ENCODE results near the gene SV2C. TPM values are rescaled to one million over a fixed set of nuclear protein-coding genes. Genes with fewer than 3 reads are reported as not detected.

The SV2C gene
- total and polyA plus RNA-seq, 8 donors: 0.13 to 30.8 (median 1.4) TPM; not detected in 2

DNA sequence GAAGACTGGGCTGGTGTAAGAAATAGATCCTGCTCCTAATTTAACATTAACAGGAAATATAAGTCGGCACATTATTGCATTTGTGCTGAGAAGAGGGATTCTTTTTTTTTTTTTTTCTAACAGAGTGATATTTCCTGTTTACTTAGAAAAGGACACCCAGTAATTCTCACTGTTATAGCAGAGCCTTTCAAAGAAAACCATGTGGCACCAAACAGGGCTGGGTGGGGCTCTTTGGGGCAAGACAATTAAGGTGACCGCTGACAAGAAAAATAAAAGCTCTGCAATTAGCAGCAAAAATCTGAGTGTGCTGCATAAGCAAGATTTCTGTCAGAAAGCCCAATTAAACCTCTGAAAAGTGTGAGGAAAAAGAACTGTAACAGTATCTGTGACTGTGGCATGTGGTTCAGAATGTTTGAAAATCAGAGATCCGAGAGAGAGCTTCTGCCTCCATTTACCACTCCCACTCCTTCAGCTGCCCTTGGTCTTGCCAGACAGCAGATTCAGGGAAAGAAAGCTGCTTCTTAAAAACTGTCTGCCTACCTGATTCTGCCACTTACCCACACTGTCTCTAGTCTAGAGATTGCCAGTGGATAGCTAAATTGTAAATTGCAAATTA lies 242.8 kb downstream of the SV2C start:
- TF ChIP-seq, protein P1, sequence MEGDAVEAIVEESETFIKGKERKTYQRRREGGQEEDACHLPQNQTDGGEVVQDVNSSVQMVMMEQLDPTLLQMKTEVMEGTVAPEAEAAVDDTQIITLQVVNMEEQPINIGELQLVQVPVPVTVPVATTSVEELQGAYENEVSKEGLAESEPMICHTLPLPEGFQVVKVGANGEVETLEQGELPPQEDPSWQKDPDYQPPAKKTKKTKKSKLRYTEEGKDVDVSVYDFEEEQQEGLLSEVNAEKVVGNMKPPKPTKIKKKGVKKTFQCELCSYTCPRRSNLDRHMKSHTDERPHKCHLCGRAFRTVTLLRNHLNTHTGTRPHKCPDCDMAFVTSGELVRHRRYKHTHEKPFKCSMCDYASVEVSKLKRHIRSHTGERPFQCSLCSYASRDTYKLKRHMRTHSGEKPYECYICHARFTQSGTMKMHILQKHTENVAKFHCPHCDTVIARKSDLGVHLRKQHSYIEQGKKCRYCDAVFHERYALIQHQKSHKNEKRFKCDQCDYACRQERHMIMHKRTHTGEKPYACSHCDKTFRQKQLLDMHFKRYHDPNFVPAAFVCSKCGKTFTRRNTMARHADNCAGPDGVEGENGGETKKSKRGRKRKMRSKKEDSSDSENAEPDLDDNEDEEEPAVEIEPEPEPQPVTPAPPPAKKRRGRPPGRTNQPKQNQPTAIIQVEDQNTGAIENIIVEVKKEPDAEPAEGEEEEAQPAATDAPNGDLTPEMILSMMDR (IDR thresholded peaks at IDR 0.05): no peak
- no peak for TF ChIP-seq POLR2A (IDR thresholded peaks at IDR 0.05)
- no peak for TF ChIP-seq EP300 (IDR thresholded peaks at IDR 0.05)
- TF ChIP-seq POLR2AphosphoS5 (IDR thresholded peaks at IDR 0.05): no peak
- intact Hi-C loops (cut with DNase I; ENCODE audit: low total_unique reads): no loop called here
- 18 to 36% (median 33%) methylated on average over 3 of the region's 3 CpGs for WGBS, 5 donors
- no peaks in the 10 kb centered on the region for H3K27me3 ChIP-seq
- no peak for DNase-seq
- no peaks in the 10 kb centered on the region for H3K36me3 ChIP-seq
- peaks cover 0 to 28% (median 11%) of the 10 kb centered on the region in 4 donors for H3K4me1 ChIP-seq
- peaks cover 0 to 7% (median 0%) of the 10 kb centered on the region in 4 donors for H3K9me3 ChIP-seq
- H3K4me3 ChIP-seq: no peak overlapping the region
- H3K27ac ChIP-seq: peak overlapping the region in 3 of 5 donors; percentile 43 to 58 (median 43)

DNA sequence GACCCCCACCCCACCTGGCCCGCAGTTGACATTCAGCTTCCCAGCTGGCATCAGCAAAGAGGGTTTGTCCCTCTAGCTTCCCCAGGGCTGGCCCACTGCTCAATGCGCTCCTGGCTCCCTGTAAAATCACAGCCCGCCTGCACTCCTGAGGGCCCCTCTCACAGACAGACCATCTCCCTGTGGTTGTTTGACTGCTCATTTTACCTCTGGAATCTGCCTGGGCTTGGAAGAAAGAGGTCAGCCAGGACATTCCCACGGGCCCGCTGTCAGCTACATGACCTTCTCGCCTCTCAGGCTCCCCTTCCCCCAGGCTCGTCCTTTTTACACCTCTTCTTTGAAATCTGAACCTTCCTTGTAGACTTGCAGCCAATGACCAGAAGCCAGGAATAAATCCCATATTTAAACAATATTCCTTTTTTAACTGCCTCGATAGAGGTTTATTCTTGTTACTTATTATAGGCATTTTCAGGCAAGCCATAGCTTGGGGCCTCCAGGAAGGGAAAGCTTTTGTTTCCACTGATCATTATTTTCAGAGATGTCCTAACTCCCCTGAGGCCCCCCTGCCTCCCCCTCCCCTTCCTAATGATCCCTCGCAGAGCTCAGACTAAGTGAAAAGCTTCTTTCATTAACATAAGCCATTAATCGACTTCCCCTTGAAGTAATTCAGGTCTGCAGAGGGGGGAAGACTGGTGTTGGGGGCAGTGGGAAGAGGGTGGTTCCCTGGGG lies 243.6 kb downstream of the SV2C start:
- Histone ChIP-seq H3K27me3 (no peaks in the 10 kb centered on the region), H3K4me1 (peaks cover under 1 to 35% (median 17%) of the 10 kb centered on the region in 4 donors), H3K27ac (peak overlapping the region in 3 of 5 donors; percentile 43 to 58 (median 43)), H3K36me3 (no peaks in the 10 kb centered on the region), H3K4me3 (no peak overlapping the region), H3K9me3 (peaks cover 0 to 7% (median 0%) of the 10 kb centered on the region in 4 donors)
- peak in 1 of 2 donors; percentile 40 for DNase-seq
- intact Hi-C loops (cut with DNase I; ENCODE audit: low total_unique reads): no loop called here
- no peak for TF ChIP-seq POLR2AphosphoS5 (IDR thresholded peaks at IDR 0.05)
- TF ChIP-seq EP300 (IDR thresholded peaks at IDR 0.05): no peak
- TF ChIP-seq POLR2A (IDR thresholded peaks at IDR 0.05): no peak
- TF ChIP-seq, protein P1 (IDR thresholded peaks at IDR 0.05): no peak
- 58 to 70% (median 63%) methylated on average over 10 of the region's 10 CpGs for WGBS, 5 donors

DNA sequence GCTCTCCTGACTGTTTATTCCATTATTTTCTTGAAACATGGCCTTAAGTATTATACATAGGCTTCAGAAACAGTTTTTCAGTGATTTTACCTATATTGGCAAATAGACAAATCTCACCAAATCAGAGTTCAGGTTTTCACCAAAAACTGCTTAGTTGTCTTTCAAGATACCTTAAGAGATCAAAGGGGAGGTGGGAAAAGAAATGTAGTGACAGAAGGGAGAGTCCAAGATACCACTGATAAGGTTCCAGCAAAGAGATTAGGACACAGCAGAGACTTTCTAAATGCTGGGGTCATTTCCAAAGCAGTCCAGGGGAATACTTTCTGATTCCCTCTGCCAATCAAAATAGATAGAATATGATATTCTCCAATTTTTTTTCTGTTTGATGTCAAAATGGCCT lies 246.2 kb downstream of the SV2C start:
- DNase-seq: no peak
- intact Hi-C loops (cut with DNase I; ENCODE audit: low total_unique reads): no loop called here
- Histone ChIP-seq H3K27me3 (no peaks in the 10 kb centered on the region), H3K9me3 (no peaks in the 10 kb centered on the region), H3K27ac (no peak overlapping the region), H3K4me3 (no peak overlapping the region), H3K4me1 (peaks cover 3 to 41% (median 22%) of the 10 kb centered on the region in 4 donors), H3K36me3 (no peaks in the 10 kb centered on the region)
- TF ChIP-seq, protein P1 (IDR thresholded peaks at IDR 0.05): no peak
- TF ChIP-seq EP300 (IDR thresholded peaks at IDR 0.05) (no peak), POLR2AphosphoS5 (IDR thresholded peaks at IDR 0.05) (no peak), POLR2A (IDR thresholded peaks at IDR 0.05) (no peak)

DNA sequence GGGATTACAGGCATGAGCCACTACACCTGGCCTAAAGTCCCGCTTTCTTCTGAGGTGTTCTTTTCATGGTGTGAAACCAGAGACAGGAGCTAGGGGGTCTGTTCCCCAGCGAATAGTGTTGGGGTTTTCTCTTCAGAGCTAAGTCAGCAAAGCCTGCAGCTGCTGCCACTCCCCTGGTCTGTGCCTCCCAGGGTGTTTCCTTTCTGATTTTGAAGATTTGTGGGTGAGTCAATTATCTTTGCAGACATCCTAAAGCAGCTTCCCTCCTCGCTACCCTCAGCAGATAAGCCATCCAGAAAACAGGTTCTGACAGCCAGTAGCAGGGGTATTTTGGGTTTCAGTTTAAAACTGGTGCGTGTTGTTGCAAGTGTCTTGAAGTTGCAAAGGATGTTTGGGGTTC lies 247.9 kb downstream of the SV2C start:
- TF ChIP-seq POLR2AphosphoS5 (IDR thresholded peaks at IDR 0.05) (no peak), EP300 (IDR thresholded peaks at IDR 0.05) (no peak), POLR2A (IDR thresholded peaks at IDR 0.05) (no peak)
- TF ChIP-seq, protein P1 (IDR thresholded peaks at IDR 0.05): no peak
- H3K27ac ChIP-seq: no peak overlapping the region
- H3K4me1 ChIP-seq: peaks cover 3 to 29% (median 18%) of the 10 kb centered on the region in 4 donors
- H3K36me3 ChIP-seq: no peaks in the 10 kb centered on the region
- no peak for DNase-seq
- H3K4me3 ChIP-seq: no peak overlapping the region
- 56 to 76% (median 68%) methylated on average over 4 of the region's 4 CpGs for WGBS, 5 donors
- H3K9me3 ChIP-seq: no peaks in the 10 kb centered on the region
- H3K27me3 ChIP-seq: no peaks in the 10 kb centered on the region
- intact Hi-C loops (cut with DNase I; ENCODE audit: low total_unique reads): no loop called here
